KMS-11 (cell line): ENCODE measurements around the gene LRRC37A.
A peak's percentile ranks its signal among the peaks of the same experiment; 100 is the strongest.
"Not testable (repeated sequence)": the region's sequence is repeated elsewhere in the genome, so short reads cannot be mapped to it uniquely, and the experiment has no call there.

Experiments used
- H2AFZ ChIP-seq: fragments of 200-600 bp; sonication (generic); 2 replicates; pipeline ENCODE4 v1.6.1; 2016; ENCODE audit warnings: antibody characterized with exemption, mixed run types, low read depth
- H3K27ac ChIP-seq: fragments of 200-600 bp; sonication (generic); 2 replicates; pipeline ENCODE4 v1.6.1; 2016; ENCODE audit warnings: mild to moderate bottlenecking, mixed run types
- H3K27me3 ChIP-seq: fragments of 200-600 bp; sonication (generic); 2 replicates; pipeline ENCODE4 v1.6.1; 2017; ENCODE audit warnings: mild to moderate bottlenecking, low read depth, mixed run types, moderate library complexity; ENCODE audit not compliant: insufficient read depth
- H3K36me3 ChIP-seq: fragments of 200-600 bp; sonication (generic); 2 replicates; pipeline ENCODE4 v1.6.1; 2017; ENCODE audit warnings: mild to moderate bottlenecking, mixed run types; ENCODE audit not compliant: insufficient read depth
- H3K4me1 ChIP-seq: fragments of 200-600 bp; sonication (generic); 2 replicates; pipeline ENCODE4 v1.6.1; 2016; ENCODE audit warnings: mild to moderate bottlenecking, low read depth, mixed run types; ENCODE audit not compliant: poor library complexity, severe bottlenecking
- H3K4me2 ChIP-seq: fragments of 200-600 bp; sonication (generic); 2 replicates; pipeline ENCODE4 v1.7.0; 2016; ENCODE audit warnings: mild to moderate bottlenecking, mixed run types
- H3K4me3 ChIP-seq: fragments of 200-600 bp; sonication (generic); IDR thresholded peaks from 2 replicates; pipeline ENCODE4 v1.6.1; 2017; ENCODE audit warnings: low read depth, low read length, mixed read lengths; ENCODE audit not compliant: insufficient read depth
- H3K79me2 ChIP-seq: fragments of 200-600 bp; sonication (generic); 2 replicates; pipeline ENCODE4 v1.6.1; 2016; ENCODE audit warnings: low read depth, mixed run types; ENCODE audit not compliant: insufficient read depth
- H3K9ac ChIP-seq: fragments of 200-600 bp; sonication (generic); 2 replicates; pipeline ENCODE4 v1.6.1; 2016; ENCODE audit warnings: mild to moderate bottlenecking, mixed run types
- H4K20me1 ChIP-seq: fragments of 200-600 bp; sonication (generic); 2 replicates; pipeline ENCODE4 v1.6.1; 2016; ENCODE audit warnings: mild to moderate bottlenecking, mixed run types; ENCODE audit not compliant: insufficient read depth
- TF ChIP-seq, protein P1 (sequence below): fragments of 200-600 bp; sonication (generic); conservative IDR thresholded peaks from 2 replicates; pipeline ENCODE4 v1.6.1; 2017; ENCODE audit warnings: low read depth, mild to moderate bottlenecking, antibody characterized with exemption, low read length, moderate library complexity, mixed read lengths

The LRRC37A gene

GRCh38 chr17:46262271-46262670 is 32.7 kb upstream of the LRRC37A start:
- Histone ChIP-seq H4K20me1 (no peaks in the 10 kb centered on the region), H3K79me2 (no peaks in the 10 kb centered on the region), H3K4me1 (peaks cover 16% of the 10 kb centered on the region), H3K9ac (no peak overlapping the region), H3K36me3 (no peaks in the 10 kb centered on the region), H3K27me3 (no peaks in the 10 kb centered on the region), H2AFZ (no peak overlapping the region), H3K27ac (no peak overlapping the region), H3K4me3 (no peak overlapping the region), H3K4me2 (no peak overlapping the region)
- TF ChIP-seq, protein P1, sequence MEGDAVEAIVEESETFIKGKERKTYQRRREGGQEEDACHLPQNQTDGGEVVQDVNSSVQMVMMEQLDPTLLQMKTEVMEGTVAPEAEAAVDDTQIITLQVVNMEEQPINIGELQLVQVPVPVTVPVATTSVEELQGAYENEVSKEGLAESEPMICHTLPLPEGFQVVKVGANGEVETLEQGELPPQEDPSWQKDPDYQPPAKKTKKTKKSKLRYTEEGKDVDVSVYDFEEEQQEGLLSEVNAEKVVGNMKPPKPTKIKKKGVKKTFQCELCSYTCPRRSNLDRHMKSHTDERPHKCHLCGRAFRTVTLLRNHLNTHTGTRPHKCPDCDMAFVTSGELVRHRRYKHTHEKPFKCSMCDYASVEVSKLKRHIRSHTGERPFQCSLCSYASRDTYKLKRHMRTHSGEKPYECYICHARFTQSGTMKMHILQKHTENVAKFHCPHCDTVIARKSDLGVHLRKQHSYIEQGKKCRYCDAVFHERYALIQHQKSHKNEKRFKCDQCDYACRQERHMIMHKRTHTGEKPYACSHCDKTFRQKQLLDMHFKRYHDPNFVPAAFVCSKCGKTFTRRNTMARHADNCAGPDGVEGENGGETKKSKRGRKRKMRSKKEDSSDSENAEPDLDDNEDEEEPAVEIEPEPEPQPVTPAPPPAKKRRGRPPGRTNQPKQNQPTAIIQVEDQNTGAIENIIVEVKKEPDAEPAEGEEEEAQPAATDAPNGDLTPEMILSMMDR: no peak

GRCh38 chr17:46264456-46265198 is 30.3 kb upstream of the LRRC37A start:
- TF ChIP-seq, protein P1: no peak
- H3K27ac ChIP-seq: no peak overlapping the region
- H3K4me3 ChIP-seq: no peak overlapping the region
- H3K79me2 ChIP-seq: no peaks in the 10 kb centered on the region
- H3K9ac ChIP-seq: no peak overlapping the region
- H3K4me1 ChIP-seq: peaks cover 23% of the 10 kb centered on the region
- no peaks in the 10 kb centered on the region for H3K36me3 ChIP-seq
- H2AFZ ChIP-seq: no peak overlapping the region; the same call in 1 of the 2 replicates
- H4K20me1 ChIP-seq: no peaks in the 10 kb centered on the region
- 0 out of 2 replicates have a peak overlapping the region, but pooled peaks have one; percentile 7 for H3K4me2 ChIP-seq
- no peaks in the 10 kb centered on the region for H3K27me3 ChIP-seq

GRCh38 chr17:46266063-46266655 is 28.8 kb upstream of the LRRC37A start:
- H3K79me2 ChIP-seq, H3K4me3 ChIP-seq, H3K36me3 ChIP-seq, H4K20me1 ChIP-seq, H3K27me3 ChIP-seq: not testable (repeated sequence)
- Histone ChIP-seq H2AFZ (peak overlapping the region; percentile 92), H3K27ac (peak overlapping the region; percentile 62), H3K4me1 (peaks cover 23% of the 10 kb centered on the region), H3K4me2 (peak overlapping the region; percentile 55), H3K9ac (peak overlapping the region; percentile 83)

DNA sequence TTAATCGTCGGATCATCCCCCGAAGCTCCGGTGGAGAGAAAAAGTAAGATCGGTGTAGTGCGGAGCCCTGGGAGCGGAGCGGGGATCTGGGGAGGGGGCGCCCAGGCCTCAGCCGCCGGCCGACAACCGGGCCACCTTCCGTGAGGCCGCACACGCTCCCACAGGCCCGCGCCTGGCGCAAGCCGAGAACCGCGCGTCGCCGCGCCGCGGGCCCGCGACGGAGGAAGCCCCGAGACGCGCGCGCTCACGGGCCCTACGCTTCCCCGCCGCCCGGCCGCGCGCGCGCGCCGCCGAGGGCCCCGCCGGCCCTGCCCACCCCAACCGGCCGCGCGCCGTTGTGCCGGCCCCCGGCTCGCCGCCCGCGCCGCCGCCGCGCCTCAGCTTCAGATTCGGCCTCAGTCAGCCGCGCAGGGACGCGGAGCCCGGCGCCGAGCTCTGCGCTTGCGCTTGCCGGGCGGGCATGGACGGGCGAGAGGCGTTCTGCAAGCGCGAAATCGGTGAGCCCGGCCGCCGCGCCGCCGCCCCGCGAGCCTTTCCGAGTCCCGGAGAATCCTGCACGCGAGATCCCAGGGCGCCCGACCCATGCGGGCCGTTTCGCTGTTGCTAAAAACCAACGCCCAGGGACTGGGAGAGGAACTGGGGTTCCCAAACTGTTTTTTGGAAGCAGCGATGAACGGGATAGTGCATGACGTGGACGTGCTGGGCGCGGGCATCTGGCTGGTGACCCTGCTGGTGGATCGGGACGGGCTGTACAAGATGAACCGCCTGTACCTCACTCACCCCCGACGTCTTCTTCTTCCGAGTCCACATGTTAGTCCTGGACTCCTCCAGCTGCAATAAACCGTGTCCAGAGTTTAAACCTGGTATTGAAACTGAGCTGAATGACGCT is 28.0 kb upstream of the LRRC37A start:
- TF ChIP-seq, protein P1: no peak
- no peaks in the 10 kb centered on the region for H3K36me3 ChIP-seq
- H3K9ac ChIP-seq: peak overlapping the region; percentile 84
- no peaks in the 10 kb centered on the region for H3K27me3 ChIP-seq
- H4K20me1 ChIP-seq: no peaks in the 10 kb centered on the region
- H3K4me2 ChIP-seq: peak overlapping the region; percentile 55
- peak overlapping the region; percentile 92 for H2AFZ ChIP-seq
- H3K4me3 ChIP-seq: no peak overlapping the region
- H3K27ac ChIP-seq: peak overlapping the region; percentile 77
- peaks cover 23% of the 10 kb centered on the region for H3K4me1 ChIP-seq
- H3K79me2 ChIP-seq: no peaks in the 10 kb centered on the region
